ENCODE results near the gene NPM1. TPM values are rescaled to one million over a fixed set of nuclear protein-coding genes. Genes with fewer than 3 reads are reported as not detected.
A peak's percentile ranks its signal among the peaks of the same experiment; 100 is the strongest.

Gene NPM1
- total and polyA plus RNA-seq, 7 experiments from 2014 or later, result 753 to 1,238 (median 1,141) TPM

- Mint-ChIP-seq H3K4me1 (peaks cover 6 to 20% (median 11%) of the 10 kb centered on the region in 7 donors), H3K27me3 (peaks cover 11 to 33% (median 20%) of the 10 kb centered on the region in 5 donors), H3K4me3 (peak overlapping the region; percentile 38 to 92 (median 84)), H3K27ac (no peak overlapping the region), H3K9me3 (peaks cover 0 to 2% (median 0%) of the 10 kb centered on the region in 11 donors), H3K36me3 (no peaks in the 10 kb centered on the region)
- ATAC-seq (no peak), DNase-seq (no peak)
- no peaks in the 10 kb centered on the region for H3K36me3 ChIP-seq (ENCODE audit: control insufficient read depth in 2 of 3, insufficient read depth in 3 of 3, low read length in 3 of 3)
- peaks cover 5 to 15% of the 10 kb centered on the region in 2 donors for H3K4me1 ChIP-seq (ENCODE audit: control insufficient read depth in 2 of 2, insufficient read depth in 2 of 2, low read length in 2 of 2)
- no peaks in the 10 kb centered on the region for H3K9me3 ChIP-seq (ENCODE audit: control insufficient read depth in 2 of 3, low read length in 3 of 3)
- POLR2A ChIA-PET, result interaction anchor here (0.6 kb wide), 1 partner anchor 1627 kb away, joined by 4 read pairs; no protein-coding TSS in a partner anchor
- no peak overlapping the region for H3K27ac ChIP-seq (ENCODE audit: low read depth, low read length)
- CTCF ChIA-PET, result interaction anchor here (0.6 kb wide), 1 partner anchor 15 kb away, joined by 3 read pairs; no protein-coding TSS in a partner anchor
- intact Hi-C loops (cut with micrococcal nuclease), result no loop called here
- no peak overlapping the region for H3K4me3 ChIP-seq (ENCODE audit: low read length)
- peaks cover 3 to 4% of the 10 kb centered on the region in 2 donors for H3K27me3 ChIP-seq (ENCODE audit: control insufficient read depth in 2 of 2, insufficient read depth in 2 of 2, low read length in 2 of 2)
Measured at GRCh38 chr5:171420431-171421241, 33.0 kb downstream of the NPM1 start.

- Histone ChIP-seq H3K4me3 (ENCODE audit: low read length) (no peak overlapping the region), H3K9me3 (ENCODE audit: control insufficient read depth in 2 of 3, low read length in 3 of 3) (no peaks in the 10 kb centered on the region), H3K27ac (ENCODE audit: low read depth, low read length) (no peak overlapping the region), H3K36me3 (ENCODE audit: control insufficient read depth in 2 of 3, insufficient read depth in 3 of 3, low read length in 3 of 3) (no peaks in the 10 kb centered on the region), H3K4me1 (ENCODE audit: control insufficient read depth in 2 of 2, insufficient read depth in 2 of 2, low read length in 2 of 2) (peaks cover 5 to 15% of the 10 kb centered on the region in 2 donors), H3K27me3 (ENCODE audit: control insufficient read depth in 2 of 2, insufficient read depth in 2 of 2, low read length in 2 of 2) (peaks cover 3 to 4% of the 10 kb centered on the region in 2 donors)
- no peak overlapping the region for H3K27ac Mint-ChIP-seq
- peaks cover 11 to 33% (median 20%) of the 10 kb centered on the region in 5 donors for H3K27me3 Mint-ChIP-seq
- ATAC-seq, result no peak
- DNase-seq, result no peak
- CTCF ChIA-PET, result no interaction called here
- no peaks in the 10 kb centered on the region for H3K36me3 Mint-ChIP-seq
- intact Hi-C loops (cut with micrococcal nuclease), result no loop called here
- H3K4me1 Mint-ChIP-seq, result peaks cover 6 to 20% (median 11%) of the 10 kb centered on the region in 7 donors
- H3K9me3 Mint-ChIP-seq, result peaks cover 0 to 2% (median 0%) of the 10 kb centered on the region in 11 donors
- POLR2A ChIA-PET, result interaction anchor here (0.6 kb wide), 1 partner anchor 1626 kb away, joined by 4 read pairs; no protein-coding TSS in a partner anchor
- H3K4me3 Mint-ChIP-seq, result peak overlapping the region in 5 of 10 donors; percentile 37 to 84 (median 54)
Measured at GRCh38 chr5:171421331-171422262, 33.9 kb downstream of the NPM1 start.

- Histone ChIP-seq H3K4me3 (ENCODE audit: low read length) (no peak overlapping the region), H3K9me3 (ENCODE audit: control insufficient read depth in 2 of 3, low read length in 3 of 3) (no peaks in the 10 kb centered on the region), H3K27me3 (ENCODE audit: control insufficient read depth in 2 of 2, insufficient read depth in 2 of 2, low read length in 2 of 2) (peaks cover 3 to 4% of the 10 kb centered on the region in 2 donors), H3K27ac (ENCODE audit: low read depth, low read length) (no peak overlapping the region), H3K36me3 (ENCODE audit: control insufficient read depth in 2 of 3, insufficient read depth in 3 of 3, low read length in 3 of 3) (no peaks in the 10 kb centered on the region), H3K4me1 (ENCODE audit: control insufficient read depth in 2 of 2, insufficient read depth in 2 of 2, low read length in 2 of 2) (peaks cover 5 to 15% of the 10 kb centered on the region in 2 donors)
- H3K27me3 Mint-ChIP-seq, result peaks cover 11 to 33% (median 20%) of the 10 kb centered on the region in 5 donors
- intact Hi-C loops (cut with micrococcal nuclease), result no loop called here
- no peak overlapping the region for H3K27ac Mint-ChIP-seq
- peaks cover 6 to 20% (median 11%) of the 10 kb centered on the region in 7 donors for H3K4me1 Mint-ChIP-seq
- ATAC-seq (no peak), DNase-seq (no peak)
- ChIA-PET POLR2A (no interaction called here), CTCF (no interaction called here)
- no peak overlapping the region for H3K4me3 Mint-ChIP-seq
- H3K36me3 Mint-ChIP-seq, result no peaks in the 10 kb centered on the region
- peaks cover 0 to 2% (median 0%) of the 10 kb centered on the region in 11 donors for H3K9me3 Mint-ChIP-seq
Measured at GRCh38 chr5:171422495-171422894, 34.8 kb downstream of the NPM1 start.

GRCh38 chr5:171422902-171423663 is 35.4 kb downstream of the NPM1 start:
- ChIA-PET CTCF (interaction anchor here (0.6 kb wide), 1 partner anchor 432 kb away, joined by 3 read pairs; no protein-coding TSS in a partner anchor), POLR2A (no interaction called here)
- no peak overlapping the region for H3K27ac Mint-ChIP-seq
- DNase-seq (no peak), ATAC-seq (no peak)
- peaks cover 6 to 20% (median 11%) of the 10 kb centered on the region in 7 donors for H3K4me1 Mint-ChIP-seq
- intact Hi-C loops (cut with micrococcal nuclease), result no loop called here
- Histone ChIP-seq H3K27ac (ENCODE audit: low read depth, low read length) (no peak overlapping the region), H3K4me1 (ENCODE audit: control insufficient read depth in 2 of 2, insufficient read depth in 2 of 2, low read length in 2 of 2) (peaks cover 5 to 15% of the 10 kb centered on the region in 2 donors), H3K27me3 (ENCODE audit: control insufficient read depth in 2 of 2, insufficient read depth in 2 of 2, low read length in 2 of 2) (peaks cover 3 to 4% of the 10 kb centered on the region in 2 donors), H3K9me3 (ENCODE audit: control insufficient read depth in 2 of 3, low read length in 3 of 3) (no peaks in the 10 kb centered on the region), H3K36me3 (ENCODE audit: control insufficient read depth in 2 of 3, insufficient read depth in 3 of 3, low read length in 3 of 3) (no peaks in the 10 kb centered on the region), H3K4me3 (ENCODE audit: low read length) (no peak overlapping the region)
- peaks cover 11 to 33% (median 20%) of the 10 kb centered on the region in 5 donors for H3K27me3 Mint-ChIP-seq
- no peaks in the 10 kb centered on the region for H3K36me3 Mint-ChIP-seq
- no peak overlapping the region for H3K4me3 Mint-ChIP-seq
- peaks cover 0 to 2% (median 0%) of the 10 kb centered on the region in 11 donors for H3K9me3 Mint-ChIP-seq

GRCh38 chr5:171424726-171425125 is 37.1 kb downstream of the NPM1 start:
- Mint-ChIP-seq H3K4me3 (no peak overlapping the region), H3K4me1 (peaks cover 0 to 15% (median 7%) of the 10 kb centered on the region in 7 donors), H3K27ac (no peak overlapping the region), H3K36me3 (no peaks in the 10 kb centered on the region), H3K27me3 (peaks cover 11 to 33% (median 20%) of the 10 kb centered on the region in 5 donors), H3K9me3 (peaks cover 0 to 2% (median 0%) of the 10 kb centered on the region in 11 donors)
- ATAC-seq (no peak), DNase-seq (no peak)
- peaks cover 3 to 4% of the 10 kb centered on the region in 2 donors for H3K27me3 ChIP-seq (ENCODE audit: control insufficient read depth in 2 of 2, insufficient read depth in 2 of 2, low read length in 2 of 2)
- no peaks in the 10 kb centered on the region for H3K36me3 ChIP-seq (ENCODE audit: control insufficient read depth in 2 of 3, insufficient read depth in 3 of 3, low read length in 3 of 3)
- H3K27ac ChIP-seq (ENCODE audit: low read depth, low read length), result no peak overlapping the region
- peaks cover 0 to 5% of the 10 kb centered on the region in 2 donors for H3K4me1 ChIP-seq (ENCODE audit: control insufficient read depth in 2 of 2, insufficient read depth in 2 of 2, low read length in 2 of 2)
- ChIA-PET CTCF (no interaction called here), POLR2A (no interaction called here)
- intact Hi-C loops (cut with micrococcal nuclease), result no loop called here
- no peaks in the 10 kb centered on the region for H3K9me3 ChIP-seq (ENCODE audit: control insufficient read depth in 2 of 3, low read length in 3 of 3)
- no peak overlapping the region for H3K4me3 ChIP-seq (ENCODE audit: low read length)

All from naive thymus-derived CD4-positive, alpha-beta T cell (primary cell).